H9 (cell line): ENCODE measurements around the gene TESK2. TPM values are rescaled to one million over a fixed set of nuclear protein-coding genes. Genes with fewer than 3 reads are reported as not detected.

Experiments used
- DNase-seq: peaks from one replicate; pipeline ENCODE4 v3.0.0-alpha.2; 2017
- H2AFZ ChIP-seq: one replicate; pipeline ENCODE4 v1.6.1; 2013; ENCODE audit warnings: mild to moderate bottlenecking, low read length, control low read depth, moderate library complexity
- H2AK5ac ChIP-seq: 2 replicates; pipeline ENCODE4 v1.6.1; 2013; ENCODE audit warnings: low read length, control low read depth, mixed read lengths; ENCODE audit not compliant: insufficient read length
- H2BK120ac ChIP-seq: one replicate; pipeline ENCODE4 v1.6.1; 2013; ENCODE audit warnings: low read depth, mild to moderate bottlenecking, low read length, control low read depth, inconsistent platforms; ENCODE audit not compliant: poor library complexity, severe bottlenecking
- H2BK12ac ChIP-seq: 2 replicates; pipeline ENCODE4 v1.6.1; 2013; ENCODE audit warnings: low read length, control low read depth, mixed read lengths, low read depth; ENCODE audit not compliant: insufficient read length
- H2BK15ac ChIP-seq: 2 replicates; pipeline ENCODE4 v1.6.1; 2013; ENCODE audit warnings: low read depth, low read length, control low read depth
- H2BK20ac ChIP-seq: one replicate; pipeline ENCODE4 v1.6.1; 2013; ENCODE audit warnings: low read depth, mild to moderate bottlenecking, low read length, control low read depth, inconsistent platforms; ENCODE audit not compliant: poor library complexity, severe bottlenecking
- H2BK5ac ChIP-seq: 2 replicates; pipeline ENCODE4 v1.6.1; 2013; ENCODE audit warnings: low read length, control low read depth, mixed read lengths; ENCODE audit not compliant: insufficient read length
- H3K14ac ChIP-seq: 2 replicates; pipeline ENCODE4 v1.6.1; 2013; ENCODE audit warnings: low read length, control low read depth; ENCODE audit not compliant: insufficient read depth
- H3K18ac ChIP-seq: 2 replicates; pipeline ENCODE4 v1.6.1; 2013; ENCODE audit warnings: low read depth, mild to moderate bottlenecking, mixed read lengths, low read length, control low read depth; ENCODE audit not compliant: insufficient read length
- H3K23ac ChIP-seq: 2 replicates; pipeline ENCODE4 v1.6.1; 2013; ENCODE audit warnings: low read length, control low read depth, mixed read lengths, low read depth; ENCODE audit not compliant: insufficient read length
- H3K23me2 ChIP-seq: 2 replicates; pipeline ENCODE4 v1.6.1; 2013; ENCODE audit warnings: low read depth, mild to moderate bottlenecking, mixed read lengths, low read length, control low read depth; ENCODE audit not compliant: insufficient read length, poor library complexity, severe bottlenecking
- H3K27ac ChIP-seq: 2 replicates; pipeline ENCODE4 v1.5.1; 2013; ENCODE audit warnings: low read length, control low read depth, mixed read lengths, low read depth; ENCODE audit not compliant: insufficient read length
- H3K27me3 ChIP-seq: 2 replicates; pipeline ENCODE4 v1.6.1; 2013; ENCODE audit warnings: low read length, control low read depth, inconsistent platforms; ENCODE audit not compliant: insufficient read depth
- H3K4ac ChIP-seq: 2 replicates; pipeline ENCODE4 v1.6.1; 2013; ENCODE audit warnings: low read depth, mild to moderate bottlenecking, control low read depth, inconsistent platforms, low read length, moderate library complexity
- H3K4me1 ChIP-seq: 2 replicates; pipeline ENCODE4 v1.6.1; 2013; ENCODE audit warnings: low read length, control low read depth, inconsistent platforms; ENCODE audit not compliant: insufficient read depth
- H3K4me2 ChIP-seq: 2 replicates; pipeline ENCODE4 v1.6.1; 2013; ENCODE audit warnings: low read length, control low read depth, mixed read lengths; ENCODE audit not compliant: insufficient read length, insufficient read depth
- H3K56ac ChIP-seq: 2 replicates; pipeline ENCODE4 v1.6.1; 2013; ENCODE audit warnings: low read depth, mild to moderate bottlenecking, mixed read lengths, low read length, control low read depth; ENCODE audit not compliant: insufficient read length
- H3K79me1 ChIP-seq: 2 replicates; pipeline ENCODE4 v1.6.1; 2013; ENCODE audit warnings: low read depth, mild to moderate bottlenecking, moderate library complexity, low read length, control low read depth, inconsistent platforms; ENCODE audit not compliant: insufficient read depth, poor library complexity, severe bottlenecking
- H3K79me2 ChIP-seq: 2 replicates; pipeline ENCODE4 v1.6.1; 2013; ENCODE audit warnings: low read length, control low read depth, inconsistent platforms; ENCODE audit not compliant: insufficient read depth
- H3K9ac ChIP-seq: 2 replicates; pipeline ENCODE4 v1.6.1; 2013; ENCODE audit warnings: low read length, control low read depth, mixed read lengths; ENCODE audit not compliant: insufficient read length; ENCODE audit errors: extremely low read depth
- H3K9me3 ChIP-seq: one replicate; pipeline ENCODE4 v1.6.1; 2013; ENCODE audit warnings: low read depth, low read length, inconsistent platforms; ENCODE audit not compliant: control insufficient read depth
- H3T11ph ChIP-seq: one replicate; pipeline ENCODE4 v1.6.1; 2013; ENCODE audit warnings: mild to moderate bottlenecking, low read length, control low read depth, inconsistent platforms
- H4K20me1 ChIP-seq: one replicate; pipeline ENCODE4 v1.6.1; 2013; ENCODE audit not compliant: control insufficient read depth, insufficient read length, insufficient read depth
- H4K5ac ChIP-seq: 2 replicates; pipeline ENCODE4 v1.6.1; 2013; ENCODE audit warnings: low read depth, mild to moderate bottlenecking, mixed read lengths, low read length, control low read depth; ENCODE audit not compliant: insufficient read length
- H4K8ac ChIP-seq: replicated peaks from 2 replicates; pipeline ENCODE4 v1.6.1; 2013; ENCODE audit warnings: low read length, control low read depth, mixed read lengths, low read depth; ENCODE audit not compliant: insufficient read length
- H4K91ac ChIP-seq: 2 replicates; pipeline ENCODE4 v1.6.1; 2013; ENCODE audit warnings: low read depth, mild to moderate bottlenecking, moderate library complexity, mixed read lengths, low read length, control low read depth; ENCODE audit not compliant: insufficient read length
- H3K27ac Mint-ChIP-seq, 3 experiments: 2 replicates in 2 of 3; 3 replicates in 1 of 3; pipeline ENCODE4 v1.8.0; 2020 to 2021; ENCODE audit warnings: mixed read lengths in 3 of 3, mild to moderate bottlenecking in 1 of 3, moderate library complexity in 1 of 3
- H3K27me3 Mint-ChIP-seq: 2 replicates; pipeline ENCODE4 v1.8.0; 2021; ENCODE audit warnings: low read depth, mild to moderate bottlenecking, moderate library complexity, mixed read lengths
- H3K36me3 Mint-ChIP-seq, 3 experiments: 2 replicates in 2 of 3; 3 replicates in 1 of 3; pipeline ENCODE4 v1.8.0; 2020 to 2021; ENCODE audit warnings: low read depth in 3 of 3, mixed read lengths in 3 of 3; ENCODE audit not compliant: insufficient read depth in 1 of 3
- H3K4me1 Mint-ChIP-seq, 2 experiments: 2 replicates each; pipeline ENCODE4 v1.8.0; 2020; ENCODE audit warnings: mixed read lengths in 2 of 2
- H3K4me3 Mint-ChIP-seq, 2 experiments: 2 replicates in 1 of 2; 3 replicates in 1 of 2; pipeline ENCODE4 v1.8.0; 2020 to 2021; ENCODE audit warnings: mild to moderate bottlenecking in 2 of 2, mixed read lengths in 2 of 2, moderate library complexity in 1 of 2
- H3K9me3 Mint-ChIP-seq, 2 experiments: 2 replicates in 1 of 2; 3 replicates in 1 of 2; pipeline ENCODE4 v1.8.0; 2020; ENCODE audit warnings: mild to moderate bottlenecking in 2 of 2, mixed read lengths in 2 of 2, moderate library complexity in 1 of 2
- WGBS: extraction: QIAGEN DNeasy Blood & Tissue Kit; methylation state at CpG from one replicate; pipeline ENCODE4 v1.1.7; 2013; ENCODE audit warnings: missing lambda C conversion rate, low lambda C conversion rate, mixed read lengths; ENCODE audit not compliant: insufficient read length; ENCODE audit errors: extremely low coverage; 5-methylcytosine and 5-hydroxymethylcytosine counted together
- total RNA-seq: library from RNA; stranded (reverse); gene quantifications from 2 replicates; pipeline ENCODE4 v1.2.1, GENCODE V29; 2021
- TF ChIP-seq, protein P1 (sequence below): fragments of 200-600 bp; sonication (generic); conservative IDR thresholded peaks from 3 replicates; pipeline ENCODE4 v1.8.0; 2021; ENCODE audit warnings: antibody characterized with exemption, mild to moderate bottlenecking

TESK2 gene
- total RNA-seq, 1 experiment from 2014 or later = 7.2 TPM

DNA sequence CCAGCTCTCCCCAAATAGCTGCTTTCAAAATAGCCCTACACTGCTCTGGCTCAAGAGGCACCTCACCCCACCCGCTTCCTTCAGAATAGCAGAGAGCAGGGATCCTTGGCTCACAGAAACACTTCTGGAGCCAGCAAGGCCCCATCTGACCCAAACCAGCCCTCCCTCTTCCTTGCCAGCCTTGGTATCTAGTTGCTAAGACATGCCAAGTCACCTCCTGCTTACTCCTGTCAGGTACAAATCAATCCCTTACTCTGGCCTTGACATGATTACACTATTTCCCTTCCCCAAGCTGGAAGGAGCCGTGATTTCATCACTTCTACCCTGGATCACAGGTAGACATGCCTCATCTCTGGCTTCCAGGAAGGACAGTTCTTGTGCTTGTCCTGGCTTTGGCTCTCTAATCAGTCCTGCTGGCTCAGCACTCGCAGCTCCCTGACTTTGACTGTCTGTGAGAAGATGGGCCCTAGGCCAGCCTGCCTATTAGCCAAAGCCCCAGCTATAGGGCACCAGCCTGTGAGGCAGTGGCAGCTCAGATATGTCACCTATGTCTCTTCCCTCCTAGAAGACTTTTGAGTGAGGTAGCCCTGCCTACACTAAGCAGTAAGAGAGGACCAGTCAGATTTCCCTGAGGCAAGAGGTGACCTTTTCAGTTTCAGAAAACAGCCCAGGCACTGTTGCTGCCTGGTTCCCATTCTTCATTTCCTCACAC, 141.8 kb downstream of the TESK2 start:
- no peaks in the 10 kb centered on the region for H3K4me1 ChIP-seq
- H2BK120ac ChIP-seq = no peak overlapping the region
- H3K56ac ChIP-seq = no peak overlapping the region
- no peaks in the 10 kb centered on the region for H3K9me3 ChIP-seq
- H2AFZ ChIP-seq = no peak overlapping the region
- H4K5ac ChIP-seq = no peak overlapping the region
- H2BK15ac ChIP-seq = no peak overlapping the region
- TF ChIP-seq, protein P1, sequence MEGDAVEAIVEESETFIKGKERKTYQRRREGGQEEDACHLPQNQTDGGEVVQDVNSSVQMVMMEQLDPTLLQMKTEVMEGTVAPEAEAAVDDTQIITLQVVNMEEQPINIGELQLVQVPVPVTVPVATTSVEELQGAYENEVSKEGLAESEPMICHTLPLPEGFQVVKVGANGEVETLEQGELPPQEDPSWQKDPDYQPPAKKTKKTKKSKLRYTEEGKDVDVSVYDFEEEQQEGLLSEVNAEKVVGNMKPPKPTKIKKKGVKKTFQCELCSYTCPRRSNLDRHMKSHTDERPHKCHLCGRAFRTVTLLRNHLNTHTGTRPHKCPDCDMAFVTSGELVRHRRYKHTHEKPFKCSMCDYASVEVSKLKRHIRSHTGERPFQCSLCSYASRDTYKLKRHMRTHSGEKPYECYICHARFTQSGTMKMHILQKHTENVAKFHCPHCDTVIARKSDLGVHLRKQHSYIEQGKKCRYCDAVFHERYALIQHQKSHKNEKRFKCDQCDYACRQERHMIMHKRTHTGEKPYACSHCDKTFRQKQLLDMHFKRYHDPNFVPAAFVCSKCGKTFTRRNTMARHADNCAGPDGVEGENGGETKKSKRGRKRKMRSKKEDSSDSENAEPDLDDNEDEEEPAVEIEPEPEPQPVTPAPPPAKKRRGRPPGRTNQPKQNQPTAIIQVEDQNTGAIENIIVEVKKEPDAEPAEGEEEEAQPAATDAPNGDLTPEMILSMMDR = no peak
- no peak overlapping the region for H3K27ac ChIP-seq
- H3T11ph ChIP-seq = no peak overlapping the region
- no peaks in the 10 kb centered on the region for H3K27me3 Mint-ChIP-seq
- no peak overlapping the region for H2BK12ac ChIP-seq
- no peak overlapping the region for H3K9ac ChIP-seq
- peaks cover 6 to 24% (median 6%) of the 10 kb centered on the region in 3 experiments; a peak in 5 of 7 replicates for H3K36me3 Mint-ChIP-seq
- H3K18ac ChIP-seq = no peak overlapping the region
- no peak for DNase-seq
- H3K27me3 ChIP-seq = no peaks in the 10 kb centered on the region
- H2BK5ac ChIP-seq = no peak overlapping the region
- no peak overlapping the region for H3K23ac ChIP-seq
- H3K27ac Mint-ChIP-seq = peak overlapping the region in 1 of 3 experiments; percentile 31; a peak in 2 of 7 replicates
- H3K4ac ChIP-seq = no peak overlapping the region
- H4K91ac ChIP-seq = no peak overlapping the region
- no peak overlapping the region for H3K4me3 Mint-ChIP-seq
- WGBS = no CpG with 5 or more reads among the region's 3 CpGs
- no peak overlapping the region for H4K8ac ChIP-seq
- H3K4me2 ChIP-seq = no peak overlapping the region
- H3K23me2 ChIP-seq = no peaks in the 10 kb centered on the region
- no peaks in the 10 kb centered on the region for H3K9me3 Mint-ChIP-seq
- no peak overlapping the region for H3K14ac ChIP-seq
- no peaks in the 10 kb centered on the region for H3K79me1 ChIP-seq
- H2BK20ac ChIP-seq = no peak overlapping the region
- no peaks in the 10 kb centered on the region for H3K4me1 Mint-ChIP-seq
- no peak overlapping the region for H2AK5ac ChIP-seq
- H4K20me1 ChIP-seq = no peaks in the 10 kb centered on the region
- H3K79me2 ChIP-seq = no peaks in the 10 kb centered on the region
